ENCODE data around the gene RUFY1.
"Not testable (repeated sequence)": the region's sequence is repeated elsewhere in the genome, so short reads cannot be mapped to it uniquely, and the experiment has no call there.

DNA sequence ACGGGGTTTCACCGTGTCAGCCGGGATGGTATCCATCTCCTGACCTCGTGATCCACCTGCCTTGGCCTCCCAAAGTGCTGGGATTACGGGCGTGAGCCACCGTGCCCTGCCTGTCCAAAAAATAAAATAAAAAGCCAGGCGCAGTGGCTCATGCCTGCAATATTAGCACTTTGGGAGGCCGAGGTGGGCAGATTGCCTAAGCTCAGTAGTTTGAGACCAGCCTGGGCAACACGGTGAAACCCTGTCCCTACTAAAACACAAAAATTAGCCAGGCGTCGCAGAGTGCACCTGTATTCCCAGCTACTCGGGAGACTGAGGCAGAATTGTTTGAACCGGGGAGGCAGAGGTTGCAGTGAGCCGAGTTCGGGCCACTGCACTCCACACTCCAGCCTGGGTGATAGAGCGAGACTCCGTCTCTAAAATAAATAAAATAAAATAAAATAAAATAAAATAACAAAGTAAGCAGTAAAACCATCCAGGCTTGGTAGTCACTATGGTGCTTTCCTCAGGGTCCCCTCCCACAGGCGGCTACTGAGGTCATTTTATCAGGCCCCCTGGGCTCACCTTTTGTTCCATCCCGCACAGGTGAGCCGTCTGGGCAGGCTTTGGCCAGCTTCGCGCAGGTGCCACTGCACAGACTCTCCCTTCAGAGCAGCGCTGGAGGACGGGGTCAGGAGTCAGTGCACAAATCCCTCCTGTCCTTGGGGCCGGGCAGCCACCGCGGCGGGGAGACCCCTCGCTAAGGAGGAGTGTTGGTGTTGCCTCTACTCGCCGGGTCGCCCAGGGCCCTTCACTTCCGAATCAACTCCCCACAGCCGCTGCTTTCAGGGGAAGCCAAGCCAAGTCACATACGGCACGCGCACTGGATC is 83.4 kb downstream of the RUFY1 start:
- TF ChIP-seq, protein P1, sequence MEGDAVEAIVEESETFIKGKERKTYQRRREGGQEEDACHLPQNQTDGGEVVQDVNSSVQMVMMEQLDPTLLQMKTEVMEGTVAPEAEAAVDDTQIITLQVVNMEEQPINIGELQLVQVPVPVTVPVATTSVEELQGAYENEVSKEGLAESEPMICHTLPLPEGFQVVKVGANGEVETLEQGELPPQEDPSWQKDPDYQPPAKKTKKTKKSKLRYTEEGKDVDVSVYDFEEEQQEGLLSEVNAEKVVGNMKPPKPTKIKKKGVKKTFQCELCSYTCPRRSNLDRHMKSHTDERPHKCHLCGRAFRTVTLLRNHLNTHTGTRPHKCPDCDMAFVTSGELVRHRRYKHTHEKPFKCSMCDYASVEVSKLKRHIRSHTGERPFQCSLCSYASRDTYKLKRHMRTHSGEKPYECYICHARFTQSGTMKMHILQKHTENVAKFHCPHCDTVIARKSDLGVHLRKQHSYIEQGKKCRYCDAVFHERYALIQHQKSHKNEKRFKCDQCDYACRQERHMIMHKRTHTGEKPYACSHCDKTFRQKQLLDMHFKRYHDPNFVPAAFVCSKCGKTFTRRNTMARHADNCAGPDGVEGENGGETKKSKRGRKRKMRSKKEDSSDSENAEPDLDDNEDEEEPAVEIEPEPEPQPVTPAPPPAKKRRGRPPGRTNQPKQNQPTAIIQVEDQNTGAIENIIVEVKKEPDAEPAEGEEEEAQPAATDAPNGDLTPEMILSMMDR (IDR thresholded peaks at IDR 0.05; ENCODE audit: extremely low read depth in 1 of 2, insufficient read depth in 1 of 2, low read depth in 1 of 2, low read length in 2 of 2), result not testable (repeated sequence)
- TF ChIP-seq EZH2 (IDR thresholded peaks at IDR 0.05; ENCODE audit: borderline replicate concordance, low read depth, low read length, severe bottlenecking); POLR2A (IDR thresholded peaks at IDR 0.05; ENCODE audit: low read depth, low read length); JUN (IDR thresholded peaks at IDR 0.05; ENCODE audit: borderline replicate concordance, insufficient read depth, insufficient read length, low read depth); POLR2AphosphoS5 (IDR thresholded peaks at IDR 0.05; ENCODE audit: insufficient read depth, low read depth, low read length); MYC (IDR thresholded peaks at IDR 0.05; ENCODE audit: low read depth, low read length); GATA2 (IDR thresholded peaks at IDR 0.05; ENCODE audit: insufficient read depth, insufficient read length, low read depth, low read length): not testable (repeated sequence)
- TF ChIP-seq, protein P2, sequence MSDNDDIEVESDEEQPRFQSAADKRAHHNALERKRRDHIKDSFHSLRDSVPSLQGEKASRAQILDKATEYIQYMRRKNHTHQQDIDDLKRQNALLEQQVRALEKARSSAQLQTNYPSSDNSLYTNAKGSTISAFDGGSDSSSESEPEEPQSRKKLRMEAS (IDR thresholded peaks at IDR 0.05; ENCODE audit: insufficient read depth, insufficient read length), result not testable (repeated sequence)

Data from endothelial cell of umbilical vein (primary cell).